ENCODE results near the gene S100P.

S100P gene

DNA sequence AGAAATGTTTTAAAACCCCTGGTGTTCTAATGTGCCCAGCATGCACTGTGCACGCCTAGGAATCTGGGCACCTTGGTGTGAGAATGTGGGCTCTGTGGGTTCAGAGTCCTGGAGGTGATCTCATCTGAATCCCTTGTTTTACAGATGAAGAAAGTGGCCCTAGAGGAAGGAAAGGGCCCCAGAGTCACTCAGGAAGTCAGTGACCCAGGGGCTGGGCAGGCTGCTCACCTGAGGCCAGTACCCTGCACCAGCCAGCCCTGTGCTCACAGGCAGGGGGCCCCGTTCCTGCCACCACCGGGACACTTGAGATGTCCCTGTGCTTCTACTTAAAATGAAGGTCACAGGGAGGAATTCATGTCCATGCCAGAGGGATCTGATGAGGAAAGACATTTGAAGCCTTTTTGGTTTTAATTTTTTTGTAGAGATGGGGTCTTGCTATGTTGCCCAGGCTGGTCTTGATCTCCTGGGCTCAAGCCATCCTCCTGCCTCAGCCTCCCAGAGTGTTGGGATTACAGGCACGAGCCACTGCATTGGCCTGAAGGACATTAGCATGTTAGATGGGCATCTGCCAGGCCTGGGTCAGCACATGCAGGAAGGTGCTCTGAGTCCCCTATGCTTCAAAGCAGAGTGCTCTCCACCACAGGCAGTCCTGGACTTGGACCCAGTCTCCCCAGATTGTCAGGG is 7.4 kb upstream of the S100P start:
- TF ChIP-seq CTCF (IDR thresholded peaks at IDR 0.05; ENCODE audit: low read depth, low read length), result no peak
- H3K4me3 ChIP-seq (ENCODE audit: low read depth, low read length), result no peak overlapping the region

DNA sequence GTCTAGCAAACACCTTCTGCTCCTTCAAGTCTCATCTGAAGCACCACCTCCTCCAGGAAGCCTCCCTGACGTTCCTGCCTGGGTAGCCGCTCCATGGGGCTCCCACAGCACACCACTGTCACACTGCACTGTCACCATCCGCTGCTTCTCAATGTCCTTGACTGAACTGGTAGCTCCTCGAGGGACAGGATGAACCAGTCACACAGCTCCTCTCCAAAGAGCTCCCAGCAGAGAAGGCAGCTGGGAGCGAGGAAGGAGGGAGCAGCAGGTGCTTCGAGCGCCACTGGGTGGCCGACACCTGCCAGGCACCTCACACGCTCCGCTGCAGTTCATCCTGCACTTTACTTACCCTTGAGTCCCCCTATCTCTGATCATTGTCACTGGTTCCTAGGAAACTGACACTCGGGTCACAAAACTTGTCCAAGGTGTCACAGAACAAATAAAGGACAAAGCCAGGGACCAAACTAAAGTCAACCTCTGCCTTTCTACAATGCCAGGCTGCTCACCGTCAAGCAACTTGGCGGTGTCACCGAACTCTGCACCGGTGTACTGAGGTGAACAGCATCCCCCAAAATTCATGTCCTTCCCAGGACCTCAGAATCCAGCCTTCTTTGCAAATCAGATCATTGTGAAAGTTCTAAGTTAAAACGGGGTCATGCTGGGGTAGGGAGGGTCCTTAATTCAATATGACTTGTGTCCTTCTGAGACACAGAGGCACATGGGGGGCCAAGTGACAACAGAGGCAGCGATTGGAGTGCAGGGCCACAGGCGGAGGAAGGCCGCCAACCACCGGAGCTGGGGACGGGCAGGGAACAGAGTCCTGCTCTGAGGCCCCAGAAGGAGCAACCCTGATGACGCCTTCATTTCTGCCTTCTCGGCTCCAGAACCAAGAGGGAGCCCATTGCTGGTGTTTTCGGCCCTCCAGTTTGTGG is 5.5 kb upstream of the S100P start:
- TF ChIP-seq CTCF (IDR thresholded peaks at IDR 0.05; ENCODE audit: low read depth, low read length), result no peak
- H3K4me3 ChIP-seq (ENCODE audit: low read depth, low read length), result no peak overlapping the region

GRCh38 chr4:6688879-6689505 is 4.7 kb upstream of the S100P start:
- no peak overlapping the region for H3K4me3 ChIP-seq (ENCODE audit: low read depth, low read length)
- no peak for TF ChIP-seq CTCF (IDR thresholded peaks at IDR 0.05; ENCODE audit: low read depth, low read length)

GRCh38 chr4:6689506-6689960 is 4.1 kb upstream of the S100P start:
- no peak for TF ChIP-seq CTCF (IDR thresholded peaks at IDR 0.05; ENCODE audit: low read depth, low read length)
- no peak overlapping the region for H3K4me3 ChIP-seq (ENCODE audit: low read depth, low read length)

GRCh38 chr4:6692379-6692778 is 1.3 kb upstream of the S100P start:
- no peak overlapping the region for H3K4me3 ChIP-seq (ENCODE audit: low read depth, low read length)
- TF ChIP-seq CTCF (IDR thresholded peaks at IDR 0.05; ENCODE audit: low read depth, low read length), result no peak

- TF ChIP-seq CTCF (IDR thresholded peaks at IDR 0.05; ENCODE audit: low read depth, low read length), result no peak
These were observed 872 bp upstream of the S100P start for GRCh38 chr4:6692806-6693205.

More at GRCh38 chr4:6692806-6693205, 872 bp upstream of the S100P start:
- H3K4me3 ChIP-seq (ENCODE audit: low read depth, low read length), result no peak overlapping the region

Data from WI38 (cell line).